SK-N-SH (cell line): ENCODE data around the gene NAP1L1. TPM values are rescaled to one million over a fixed set of nuclear protein-coding genes. Genes with fewer than 3 reads are reported as not detected.
A peak's percentile ranks its signal among the peaks of the same experiment; 100 is the strongest.

Source experiments
- CTCF ChIA-PET: fragments of 300-600, 350-600 bp; formaldehyde crosslinking; extraction: SDS; loops from one replicate; lab custom pipeline; 2021; lab: Yijun Ruan, JAX
- POLR2A ChIA-PET: fragments of 350-600 bp; sonication (Branson Sonifier 250); formaldehyde crosslinking; extraction: SDS; loops from one replicate; lab custom pipeline; 2020; ENCODE audit warnings: antibody characterized with exemption, inconsistent platforms; lab: Yijun Ruan, JAX
- DNase-seq: peaks from one replicate; pipeline ENCODE4 v3.0.0; 2012
- H2AFZ ChIP-seq: fragments of 200-600 bp; sonication (generic); 2 replicates; pipeline ENCODE4 v1.8.1; 2016; ENCODE audit warnings: antibody characterized with exemption, mild to moderate bottlenecking, low read depth
- H3F3A ChIP-seq: fragments of 200-600 bp; sonication (generic); replicated peaks from 2 replicates; pipeline ENCODE3; 2016; ENCODE audit warnings: antibody characterized with exemption, mild to moderate bottlenecking; ENCODE audit not compliant: insufficient read depth
- H3K27ac ChIP-seq, 2 experiments: fragments of 200-500 bp in 1 of 2; fragments of 200-600 bp in 1 of 2; sonication (Bioruptor generic) in 1 of 2; sonication (generic), shearing (Covaris generic) in 1 of 2; 2 replicates each; pipeline versions ENCODE4 v1.5.1 to v1.6.1; 2014 to 2016; ENCODE audit warnings: low read depth in 2 of 2, inconsistent platforms in 1 of 2, low read length in 1 of 2, mild to moderate bottlenecking in 1 of 2, mixed read lengths in 1 of 2
- H3K27me3 ChIP-seq: fragments of 200-600 bp; sonication (generic), shearing (Covaris generic); 2 replicates; pipeline ENCODE4 v1.6.1; 2016; ENCODE audit warnings: mixed run types; ENCODE audit not compliant: insufficient read depth
- H3K36me3 ChIP-seq, 2 experiments: fragments of 200-500 bp in 1 of 2; fragments of 200-600 bp in 1 of 2; sonication (Bioruptor generic) in 1 of 2; sonication (generic) in 1 of 2; replicated peaks in 1 of 2; 2 replicates each; pipeline versions ENCODE3 to v1.5.1; 2014 to 2016; ENCODE audit warnings: low read length in 1 of 2, mild to moderate bottlenecking in 1 of 2; ENCODE audit not compliant: insufficient read depth in 2 of 2, control insufficient read depth in 1 of 2
- H3K4me1 ChIP-seq, 2 experiments: fragments of 200-500 bp in 1 of 2; fragments of 200-600 bp in 1 of 2; sonication (Bioruptor generic) in 1 of 2; sonication (generic), shearing (Covaris generic) in 1 of 2; 2 replicates each; pipeline versions ENCODE4 v1.5.1 to v1.6.1; 2014 to 2016; ENCODE audit warnings: low read depth in 1 of 2, low read length in 1 of 2, mixed run types in 1 of 2; ENCODE audit not compliant: insufficient read depth in 2 of 2, control insufficient read depth in 1 of 2
- H3K4me2 ChIP-seq: fragments of 200-600 bp; sonication (generic), shearing (Covaris generic); 2 replicates; pipeline ENCODE4 v1.6.1; 2017; ENCODE audit warnings: mixed run types
- H3K4me3 ChIP-seq, 2 experiments: fragments of 200-500 bp in 1 of 2; fragments of 200-600 bp in 1 of 2; sonication (Bioruptor generic) in 1 of 2; sonication (generic), shearing (Covaris generic) in 1 of 2; 2 replicates each; pipeline versions ENCODE4 v1.5.1 to v1.8.1; 2014 to 2016; ENCODE audit warnings: low read depth in 2 of 2, inconsistent platforms in 1 of 2, low read length in 1 of 2, mild to moderate bottlenecking in 1 of 2, mixed read lengths in 1 of 2, moderate library complexity in 1 of 2
- H3K79me2 ChIP-seq: fragments of 200-600 bp; sonication (generic); 2 replicates; pipeline ENCODE4 v1.8.1; 2017; ENCODE audit warnings: mild to moderate bottlenecking; ENCODE audit not compliant: insufficient read depth
- H3K9ac ChIP-seq: fragments of 200-600 bp; sonication (generic); 2 replicates; pipeline ENCODE4 v1.6.1; 2017; ENCODE audit warnings: mixed run types
- H3K9me2 ChIP-seq: fragments of 200-600 bp; sonication (generic); 2 replicates; pipeline ENCODE4 v1.6.1; 2017; ENCODE audit warnings: mixed run types
- H3K9me3 ChIP-seq: fragments of 200-600 bp; sonication (generic); 2 replicates; pipeline ENCODE4 v1.6.1; 2017; ENCODE audit warnings: mixed run types, mild to moderate bottlenecking, moderate library complexity
- H4K20me1 ChIP-seq: fragments of 200-600 bp; sonication (generic); 2 replicates; pipeline ENCODE4 v1.6.1; 2017; ENCODE audit warnings: mild to moderate bottlenecking, mixed run types; ENCODE audit not compliant: insufficient read depth
- CHD2 ChIP-seq: fragments of 150-350 bp; IDR thresholded peaks from 2 replicates; pipeline ENCODE4 v1.6.1; 2018; ENCODE audit warnings: low read length; ENCODE audit not compliant: partially characterized antibody
- CTCF ChIP-seq: fragments of 200-600 bp; sonication (generic); IDR thresholded peaks from 2 replicates; pipeline ENCODE4 v1.6.1; 2017; ENCODE audit warnings: antibody characterized with exemption, mild to moderate bottlenecking, moderate library complexity
- ELF1 ChIP-seq: IDR thresholded peaks from 2 replicates; pipeline ENCODE4 v1.4.0; 2012
- FOSL2 ChIP-seq: IDR thresholded peaks from 2 replicates; pipeline ENCODE4 v1.4.0; 2012; ENCODE audit warnings: low read depth, mild to moderate bottlenecking, moderate library complexity, borderline replicate concordance
- FOXJ3 ChIP-seq: sonication (generic); formaldehyde crosslinking; IDR thresholded peaks from 2 replicates; pipeline ENCODE4 v1.5.1; 2020; ENCODE audit warnings: mild to moderate bottlenecking, missing genetic modification reagents
- GABPA ChIP-seq: IDR thresholded peaks from 2 replicates; pipeline ENCODE4 v1.4.0; 2012; ENCODE audit warnings: low read depth, mild to moderate bottlenecking
- IRF3 ChIP-seq: fragments of 150-350 bp; IDR thresholded peaks from 2 replicates; pipeline ENCODE4 v1.6.1; 2016; ENCODE audit warnings: mild to moderate bottlenecking, low read depth, low read length
- JUND ChIP-seq: IDR thresholded peaks from 2 replicates; pipeline ENCODE4 v1.4.0; 2012
- MAX ChIP-seq: IDR thresholded peaks from 2 replicates; pipeline ENCODE4 v1.4.0; 2012; ENCODE audit warnings: low read depth
- MEF2A ChIP-seq: IDR thresholded peaks from 2 replicates; pipeline ENCODE4 v1.4.0; 2012; ENCODE audit warnings: low read depth, borderline replicate concordance
- MXI1 ChIP-seq: IDR thresholded peaks from 2 replicates; pipeline ENCODE4 v1.6.1; 2012; ENCODE audit warnings: mild to moderate bottlenecking, low read depth, low read length, improper control_type of control experiment
- NFIC ChIP-seq: IDR thresholded peaks from 2 replicates; pipeline ENCODE4 v1.4.0; 2012; ENCODE audit warnings: borderline replicate concordance
- NRF1 ChIP-seq: IDR thresholded peaks from 2 replicates; pipeline ENCODE4 v1.6.1; 2012; ENCODE audit warnings: low read depth, mild to moderate bottlenecking, low read length
- PBX3 ChIP-seq: IDR thresholded peaks from 2 replicates; pipeline ENCODE4; 2012
- POLR2AphosphoS5 ChIP-seq: IDR thresholded peaks from 2 replicates; pipeline ENCODE4 v1.6.1; 2012; ENCODE audit warnings: low read depth, low read length
- RXRA ChIP-seq: IDR thresholded peaks from 2 replicates; pipeline ENCODE4 v1.4.0; 2012; ENCODE audit warnings: low read depth, mild to moderate bottlenecking, borderline replicate concordance
- SMC3 ChIP-seq: IDR thresholded peaks from 2 replicates; pipeline ENCODE4 v1.6.1; 2012; ENCODE audit warnings: low read depth, low read length, improper control_type of control experiment
- TAF1 ChIP-seq: IDR thresholded peaks from 2 replicates; pipeline ENCODE4 v1.6.1; 2012; ENCODE audit warnings: low read depth, mild to moderate bottlenecking, low read length, moderate library complexity, borderline replicate concordance
- TCF12 ChIP-seq: IDR thresholded peaks from 2 replicates; pipeline ENCODE4 v1.4.0; 2012
- USF2 ChIP-seq: fragments of 150-350 bp; IDR thresholded peaks from 2 replicates; pipeline ENCODE4 v1.6.1; 2017; ENCODE audit warnings: antibody characterized with exemption, low read length, low read depth, borderline replicate concordance
- ZBTB33 ChIP-seq: IDR thresholded peaks from 2 replicates; pipeline ENCODE4 v1.4.0; 2012; ENCODE audit warnings: low read depth, borderline replicate concordance
- WGBS: methylation state at CpG from one replicate; pipeline ENCODE4 v1.1.6; 2017; ENCODE audit warnings: low lambda C conversion rate; 5-methylcytosine and 5-hydroxymethylcytosine counted together
- polyA plus RNA-seq, 3 experiments: library from polyadenylated mRNA; depleted of rRNA; stranded (reverse); fragments of >200 nt; gene quantifications; 2 replicates each; pipeline ENCODE4 v1.2.3, GENCODE V29; 2012

Gene NAP1L1
- polyA plus RNA-seq, 1 of the 3 experiments (the other 2 are of a cell fraction), result 197 TPM

- TF ChIP-seq ZBTB33 (no peak), PBX3 (no peak), CHD2 (no peak), TCF12 (no peak), POLR2AphosphoS5 (no peak), RXRA (no peak), SMC3 (no peak), FOSL2 (no peak), USF2 (no peak), GABPA (no peak), CTCF (no peak), NRF1 (no peak)
Measured at GRCh38 chr12:75998292-75999063, 86.0 kb downstream of the NAP1L1 start (continued).

- WGBS, result 97% methylated on average over 3 of the region's 3 CpGs
- Histone ChIP-seq H3K9me2 (no peaks in the 10 kb centered on the region), H2AFZ (no peak overlapping the region), H3K4me1 (peaks cover 0 to 10% of the 10 kb centered on the region in 2 experiments), H3F3A (peaks cover 11% of the 10 kb centered on the region), H3K36me3 (no peaks in the 10 kb centered on the region), H3K9me3 (no peaks in the 10 kb centered on the region), H3K4me3 (no peak overlapping the region), H3K27ac (peak overlapping the region in 1 of 2 experiments; percentile 41; a peak in 1 of 4 replicates), H3K4me2 (no peak overlapping the region), H3K27me3 (no peaks in the 10 kb centered on the region), H3K79me2 (no peaks in the 10 kb centered on the region), H4K20me1 (no peaks in the 10 kb centered on the region), H3K9ac (no peak overlapping the region)
- ChIA-PET CTCF (no interaction called here), POLR2A (no interaction called here)
- no peak for DNase-seq
- TF ChIP-seq TCF12 (no peak), PBX3 (no peak), MAX (no peak), NRF1 (no peak), MXI1 (no peak), FOXJ3 (CRISPR knock-in tag) (no peak), NFIC (no peak), IRF3 (no peak), TAF1 (no peak), JUND (no peak), ELF1 (no peak), RXRA (no peak), MEF2A (no peak), ZBTB33 (no peak)
Measured at GRCh38 chr12:75997658-75998057, 86.8 kb downstream of the NAP1L1 start.
